HG03025 (cell line): ENCODE data around the gene COX7A1.
"Not testable (repeated sequence)": the region's sequence is repeated elsewhere in the genome, so short reads cannot be mapped to it uniquely, and the experiment has no call there.

Experiments
- ATAC-seq: cut with Tn5 transposase; IDR thresholded peaks from one replicate; pipeline ENCODE4 v1.9.1; 2021; ENCODE audit warnings: mild to moderate bottlenecking, moderate library complexity; ENCODE audit not compliant: unreplicated experiment, low FRiP score

Gene COX7A1

GRCh38 chr19:36152352-36153091 is at the start of gene COX7A1:
TSS of gene COX7A1 (minus strand) at chr19:36152447. CDS start at chr19:36152407, 40 bp downstream.
- no peak for ATAC-seq

- ATAC-seq, result no peak
Measured at GRCh38 chr19:36201684-36202083, 49.4 kb upstream of the COX7A1 start.

GRCh38 chr19:36198119-36198518 is 45.9 kb upstream of the COX7A1 start:
- ATAC-seq, result no peak

GRCh38 chr19:36196249-36196648 is 44.0 kb upstream of the COX7A1 start:
- ATAC-seq, result no peak

GRCh38 chr19:36186722-36187121 is 34.5 kb upstream of the COX7A1 start:
- ATAC-seq, result not testable (repeated sequence)

GRCh38 chr19:36183245-36183628 is 31.0 kb upstream of the COX7A1 start:
- ATAC-seq, result no peak

- no peak for ATAC-seq
Measured at GRCh38 chr19:36182612-36183244, 30.5 kb upstream of the COX7A1 start.

- ATAC-seq, result not testable (repeated sequence)
Measured at GRCh38 chr19:36179077-36179476, 26.8 kb upstream of the COX7A1 start.

- not testable (repeated sequence) for ATAC-seq
Measured at GRCh38 chr19:36173846-36174245, 21.6 kb upstream of the COX7A1 start.

- no peak for ATAC-seq
Measured at GRCh38 chr19:36172852-36173251, 20.6 kb upstream of the COX7A1 start.

GRCh38 chr19:36169084-36169760 is 17.0 kb upstream of the COX7A1 start:
- no peak for ATAC-seq

GRCh38 chr19:36163813-36164212 is 11.6 kb upstream of the COX7A1 start:
- no peak for ATAC-seq

GRCh38 chr19:36160821-36161596 is 8.8 kb upstream of the COX7A1 start:
- no peak for ATAC-seq

GRCh38 chr19:36153126-36153525 is 879 bp upstream of the COX7A1 start:
- ATAC-seq, result no peak

GRCh38 chr19:36152019-36152351 is 262 bp downstream of the COX7A1 start:
- no peak for ATAC-seq

GRCh38 chr19:36151144-36152018 is 866 bp downstream of the COX7A1 start:
- no peak for ATAC-seq

GRCh38 chr19:36150586-36150985 is 1.7 kb downstream of the COX7A1 start:
- ATAC-seq, result no peak

- no peak for ATAC-seq
Measured at GRCh38 chr19:36149673-36150406, 2.4 kb downstream of the COX7A1 start.

- no peak for ATAC-seq
Measured at GRCh38 chr19:36144624-36145023, 7.6 kb downstream of the COX7A1 start.
